Measurements from ENCODE around the gene RTN3. TPM values are rescaled to one million over a fixed set of nuclear protein-coding genes. Genes with fewer than 3 reads are reported as not detected.

RTN3 gene
- total RNA-seq, 2 donors from 2014 or later, result 48.9 to 67.7 TPM

- no peaks in the 10 kb centered on the region for H3K9me3 Mint-ChIP-seq
- no peak overlapping the region for H3K27ac Mint-ChIP-seq
- DNase-seq (ENCODE audit: low spot score in 2 of 2) (no peak), ATAC-seq (no peak)
- H3K36me3 Mint-ChIP-seq, result no peaks in the 10 kb centered on the region
Observed at GRCh38 chr11:63711838-63712237, 30.5 kb downstream of the RTN3 start.

DNA sequence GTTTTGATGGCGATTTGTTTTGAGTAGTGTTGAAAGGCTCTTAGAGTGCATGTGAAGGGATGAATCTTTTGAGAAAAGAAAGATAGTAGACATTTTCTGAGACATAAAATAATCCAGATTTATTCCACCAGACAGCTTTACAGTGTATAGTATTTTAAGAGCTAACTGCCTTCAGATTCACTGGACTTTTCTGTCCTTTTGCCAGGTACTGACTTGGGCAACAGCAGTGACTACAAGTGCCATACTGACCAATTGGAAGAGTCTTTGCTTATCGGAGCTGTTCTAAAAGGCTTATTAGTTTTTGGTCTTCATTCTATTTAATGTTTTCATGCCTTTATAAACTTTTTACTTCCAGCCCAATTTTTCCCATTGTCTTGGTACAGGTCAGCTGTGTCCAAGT lies 32.5 kb downstream of the RTN3 start:
- DNase-seq (ENCODE audit: low spot score in 2 of 2) (no peak), ATAC-seq (no peak)
- H3K27ac Mint-ChIP-seq, result no peak overlapping the region
- H3K36me3 Mint-ChIP-seq, result no peaks in the 10 kb centered on the region
- no peaks in the 10 kb centered on the region for H3K9me3 Mint-ChIP-seq

GRCh38 chr11:63716046-63716445 lies 34.7 kb downstream of the RTN3 start:
- DNase-seq (ENCODE audit: low spot score in 2 of 2) (no peak), ATAC-seq (no peak)
- Mint-ChIP-seq H3K36me3 (no peaks in the 10 kb centered on the region), H3K27ac (no peak overlapping the region), H3K9me3 (no peaks in the 10 kb centered on the region)

GRCh38 chr11:63719001-63719400 lies 37.7 kb downstream of the RTN3 start:
- DNase-seq (ENCODE audit: low spot score in 2 of 2), result no peak
- Mint-ChIP-seq H3K36me3 (no peaks in the 10 kb centered on the region), H3K27ac (no peak overlapping the region), H3K9me3 (no peaks in the 10 kb centered on the region)
- no peak for ATAC-seq

DNA sequence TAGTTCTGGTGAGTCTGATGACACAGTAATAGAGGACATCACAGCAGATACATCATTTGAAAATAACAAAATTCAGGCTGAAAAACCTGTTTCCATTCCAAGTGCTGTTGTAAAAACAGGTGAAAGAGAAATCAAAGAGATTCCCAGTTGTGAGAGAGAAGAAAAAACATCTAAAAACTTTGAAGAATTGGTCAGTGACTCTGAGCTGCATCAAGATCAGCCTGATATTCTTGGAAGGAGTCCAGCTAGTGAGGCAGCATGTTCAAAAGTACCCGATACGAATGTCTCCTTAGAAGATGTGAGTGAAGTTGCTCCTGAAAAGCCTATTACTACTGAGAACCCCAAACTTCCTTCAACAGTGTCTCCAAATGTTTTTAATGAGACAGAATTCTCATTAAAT lies 38.7 kb downstream of the RTN3 start:
- no peaks in the 10 kb centered on the region for H3K9me3 Mint-ChIP-seq
- ATAC-seq (no peak), DNase-seq (ENCODE audit: low spot score in 2 of 2) (no peak)
- H3K27ac Mint-ChIP-seq, result no peak overlapping the region
- H3K36me3 Mint-ChIP-seq, result no peaks in the 10 kb centered on the region

DNA sequence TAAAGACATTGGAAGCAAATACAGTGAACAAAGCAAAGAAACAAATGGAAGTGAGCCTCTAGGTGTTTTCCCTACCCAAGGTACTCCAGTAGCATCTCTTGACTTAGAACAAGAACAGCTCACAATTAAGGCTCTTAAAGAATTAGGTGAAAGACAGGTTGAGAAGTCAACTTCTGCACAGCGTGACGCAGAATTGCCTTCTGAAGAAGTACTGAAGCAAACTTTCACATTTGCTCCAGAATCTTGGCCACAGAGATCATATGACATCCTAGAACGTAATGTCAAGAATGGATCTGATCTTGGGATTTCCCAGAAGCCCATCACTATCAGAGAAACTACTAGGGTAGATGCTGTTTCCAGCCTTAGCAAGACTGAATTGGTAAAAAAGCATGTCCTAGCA lies 39.3 kb downstream of the RTN3 start:
- no peak for ATAC-seq
- DNase-seq (ENCODE audit: low spot score in 2 of 2), result no peak
- no peaks in the 10 kb centered on the region for H3K9me3 Mint-ChIP-seq
- no peaks in the 10 kb centered on the region for H3K36me3 Mint-ChIP-seq
- H3K27ac Mint-ChIP-seq, result no peak overlapping the region

GRCh38 chr11:63729326-63729725 lies 48.0 kb downstream of the RTN3 start:
- Mint-ChIP-seq H3K9me3 (no peaks in the 10 kb centered on the region), H3K36me3 (no peaks in the 10 kb centered on the region), H3K27ac (no peak overlapping the region)
- ATAC-seq (no peak), DNase-seq (ENCODE audit: low spot score in 2 of 2) (no peak)

GRCh38 chr11:63736864-63737263 lies 55.6 kb downstream of the RTN3 start:
- Mint-ChIP-seq H3K36me3 (no peaks in the 10 kb centered on the region), H3K9me3 (no peaks in the 10 kb centered on the region), H3K27ac (no peak overlapping the region)
- no peak for ATAC-seq
- DNase-seq (ENCODE audit: low spot score in 2 of 2), result no peak

DNA sequence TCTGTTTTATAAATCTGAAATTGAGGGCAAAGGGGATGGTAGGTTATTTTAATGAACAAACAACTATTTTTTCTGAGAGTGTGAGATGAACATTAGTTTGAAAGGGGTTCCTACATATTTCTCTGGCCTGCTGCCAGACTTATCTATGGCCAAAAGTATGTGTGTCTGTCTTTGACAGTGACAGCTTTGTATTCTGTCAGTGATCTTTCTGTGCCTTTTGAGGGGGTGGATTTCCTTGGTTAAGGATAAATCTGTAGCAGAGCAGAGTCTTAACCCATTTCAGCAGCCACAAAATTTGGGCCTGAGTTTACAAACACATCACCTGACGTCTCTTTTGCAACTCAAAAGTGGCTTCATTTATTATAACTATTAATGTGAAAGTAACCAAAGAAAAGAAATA lies 56.4 kb downstream of the RTN3 start:
- Mint-ChIP-seq H3K9me3 (no peaks in the 10 kb centered on the region), H3K36me3 (no peaks in the 10 kb centered on the region), H3K27ac (peak overlapping the region in 1 of 2 donors; percentile 68)
- ATAC-seq (no peak), DNase-seq (ENCODE audit: low spot score in 2 of 2) (no peak)

- no peaks in the 10 kb centered on the region for H3K36me3 Mint-ChIP-seq
- DNase-seq (ENCODE audit: low spot score in 2 of 2) (peak in 1 of 2 donors; percentile 74), ATAC-seq (no peak)
- H3K27ac Mint-ChIP-seq, result no peak overlapping the region
- H3K9me3 Mint-ChIP-seq, result no peaks in the 10 kb centered on the region
Observed at GRCh38 chr11:63738720-63739360, 57.5 kb downstream of the RTN3 start.

GRCh38 chr11:63745304-63746170 lies 64.2 kb downstream of the RTN3 start:
- DNase-seq (ENCODE audit: low spot score in 2 of 2), result no peak
- H3K9me3 Mint-ChIP-seq, result no peaks in the 10 kb centered on the region
- no peaks in the 10 kb centered on the region for H3K36me3 Mint-ChIP-seq
- H3K27ac Mint-ChIP-seq, result no peak overlapping the region
- ATAC-seq, result no peak

DNA sequence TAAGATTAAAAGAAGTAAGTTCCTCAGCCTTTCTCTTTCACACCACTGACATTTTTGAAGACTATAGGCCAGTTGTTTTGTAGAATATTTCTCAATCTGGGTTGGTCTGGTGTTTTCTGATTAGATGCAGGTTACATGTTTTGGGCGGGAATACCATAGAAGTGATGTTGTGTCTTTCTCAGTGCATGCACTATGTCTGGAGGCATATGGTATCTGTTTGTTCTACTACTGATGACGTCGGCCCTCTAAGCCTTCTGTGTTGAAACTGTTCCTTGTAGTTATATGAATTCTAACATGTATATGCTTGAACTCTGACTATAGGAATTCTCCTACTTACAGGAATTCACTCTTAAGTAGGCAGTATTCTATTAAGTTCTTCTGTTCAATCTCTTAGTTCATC lies 65.7 kb downstream of the RTN3 start:
- no peaks in the 10 kb centered on the region for H3K9me3 Mint-ChIP-seq
- ATAC-seq (no peak), DNase-seq (ENCODE audit: low spot score in 2 of 2) (no peak)
- no peaks in the 10 kb centered on the region for H3K36me3 Mint-ChIP-seq
- no peak overlapping the region for H3K27ac Mint-ChIP-seq

- Mint-ChIP-seq H3K9me3 (no peaks in the 10 kb centered on the region), H3K27ac (no peak overlapping the region), H3K36me3 (no peaks in the 10 kb centered on the region)
- DNase-seq (ENCODE audit: low spot score in 2 of 2), result no peak
- ATAC-seq, result no peak
Observed at GRCh38 chr11:63749624-63750023, 68.3 kb downstream of the RTN3 start.

DNA sequence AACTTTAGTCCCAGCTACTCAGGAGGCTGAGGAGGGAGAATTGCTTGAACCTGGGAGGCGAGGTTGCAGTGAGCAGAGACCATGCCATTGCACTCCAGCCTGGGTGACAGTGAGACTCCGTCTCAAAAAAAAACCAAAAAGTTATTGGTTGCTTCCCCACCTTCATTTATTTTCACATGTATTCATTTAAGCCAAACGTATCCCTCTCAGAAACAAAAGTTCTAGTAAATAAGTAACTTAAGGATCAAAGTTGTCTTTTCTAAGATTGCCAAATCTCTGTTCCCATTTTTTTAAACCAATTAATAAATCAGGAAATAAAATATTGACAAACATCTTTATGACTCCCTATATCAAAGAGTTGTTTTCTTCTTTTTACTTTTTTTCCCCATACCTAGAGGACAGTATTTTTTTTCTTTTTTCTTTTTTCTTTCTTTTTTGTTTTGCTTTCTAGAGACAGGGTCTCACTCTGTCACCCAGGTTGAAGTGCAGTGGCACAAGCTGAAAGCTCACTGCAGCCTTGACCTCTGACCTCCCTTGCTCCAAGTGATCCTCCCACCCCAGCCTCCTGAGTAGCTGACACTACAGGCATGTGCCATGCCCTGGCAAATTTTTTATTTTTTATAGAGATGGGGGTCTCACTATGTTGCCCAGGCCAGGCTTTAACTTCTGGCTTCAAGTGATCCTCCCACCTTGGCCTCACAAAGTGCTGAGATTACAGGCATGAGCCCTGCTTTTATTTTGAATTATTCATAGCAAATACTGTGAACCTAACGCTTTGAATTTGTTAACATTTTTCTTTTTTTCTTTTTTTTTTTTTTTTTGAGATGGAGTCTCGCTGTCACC lies 75.8 kb downstream of the RTN3 start:
- DNase-seq (ENCODE audit: low spot score in 2 of 2) (no peak), ATAC-seq (no peak)
- H3K9me3 Mint-ChIP-seq, result no peaks in the 10 kb centered on the region
- no peak overlapping the region for H3K27ac Mint-ChIP-seq
- no peaks in the 10 kb centered on the region for H3K36me3 Mint-ChIP-seq

DNA sequence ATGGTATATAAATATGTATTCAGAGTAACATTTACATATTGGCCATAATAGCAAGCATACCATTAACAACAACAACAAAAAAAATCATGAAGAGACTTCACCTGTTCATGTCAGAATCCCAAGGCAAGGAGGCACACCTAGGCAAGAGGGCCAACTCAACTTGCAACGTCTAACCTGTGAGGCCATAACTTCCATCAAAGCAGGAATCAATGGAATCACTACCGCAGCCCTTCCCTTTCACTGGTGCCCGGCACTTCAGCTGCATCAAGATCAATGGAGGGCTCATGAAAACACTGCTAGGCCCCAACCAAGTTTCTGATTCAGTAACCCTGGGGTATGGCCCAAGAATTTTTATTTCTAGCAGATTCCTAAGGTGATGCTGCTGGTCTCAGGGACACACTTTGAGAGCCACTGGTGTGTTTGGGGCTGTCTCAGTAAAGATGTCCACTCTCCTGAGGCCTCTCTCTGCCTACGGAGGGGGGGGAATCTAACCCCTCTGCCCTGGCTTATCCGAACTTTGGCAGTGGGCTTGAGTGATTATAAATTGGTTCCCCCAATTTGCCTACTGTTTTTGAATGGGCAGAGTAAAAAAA lies 79.3 kb downstream of the RTN3 start:
- Mint-ChIP-seq H3K9me3 (no peaks in the 10 kb centered on the region), H3K36me3 (no peaks in the 10 kb centered on the region), H3K27ac (no peak overlapping the region)
- ATAC-seq (no peak), DNase-seq (ENCODE audit: low spot score in 2 of 2) (no peak)

DNA sequence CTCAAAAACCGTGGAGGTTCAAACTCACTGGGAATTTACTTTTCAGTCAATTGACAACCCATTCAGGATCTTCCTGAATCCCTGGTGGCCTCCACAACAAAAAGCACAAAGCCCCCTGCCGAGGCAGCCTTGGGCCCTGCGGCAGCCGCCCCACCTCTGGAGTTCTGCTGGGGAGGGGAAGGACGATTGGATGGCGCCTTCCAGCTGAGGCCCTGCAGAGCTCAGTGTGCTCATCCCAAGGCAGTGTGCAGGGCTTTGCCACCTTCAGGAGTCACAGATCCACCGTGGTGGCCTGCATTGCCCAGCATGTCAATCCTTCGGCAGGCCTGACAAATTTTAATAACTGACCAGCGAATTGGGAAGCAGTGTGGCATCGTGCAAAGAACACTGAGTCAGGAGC lies 79.9 kb downstream of the RTN3 start:
- DNase-seq (ENCODE audit: low spot score in 2 of 2) (no peak), ATAC-seq (no peak)
- H3K36me3 Mint-ChIP-seq, result no peaks in the 10 kb centered on the region
- H3K9me3 Mint-ChIP-seq, result no peaks in the 10 kb centered on the region
- H3K27ac Mint-ChIP-seq, result no peak overlapping the region

Data from activated naive CD4-positive, alpha-beta T cell treated with anti-CD3 and anti-CD28 coated beads, Interleukin-2, amount 50 U/mL, for 72 hours (primary cell).